GM10248 (cell line): Measurements from ENCODE around the gene EEF1AKMT3.

Experiments
- CTCF ChIA-PET: fragments of 300-600 bp; sonication (Branson Sonifier 250); formaldehyde crosslinking; extraction: SDS; loops from one replicate; lab custom pipeline; 2021; ENCODE audit warnings: antibody characterized with exemption; lab: Yijun Ruan, JAX
- POLR2A ChIA-PET: fragments of 350-650 bp; sonication (Branson Sonifier 250); formaldehyde crosslinking; extraction: SDS; loops from one replicate; lab custom pipeline; 2020; ENCODE audit warnings: antibody characterized with exemption; lab: Yijun Ruan, JAX
- DNase-seq: peaks from one replicate; pipeline ENCODE4 v3.0.0; 2012; ENCODE audit errors: extremely low spot score
- TF ChIP-seq, protein P1 (sequence below): IDR thresholded peaks from 2 replicates; pipeline ENCODE4 v1.5.1; 2012; ENCODE audit warnings: mild to moderate bottlenecking, low read depth; ENCODE audit errors: extremely low read depth, missing control alignments, control extremely low read depth

EEF1AKMT3 gene

DNA sequence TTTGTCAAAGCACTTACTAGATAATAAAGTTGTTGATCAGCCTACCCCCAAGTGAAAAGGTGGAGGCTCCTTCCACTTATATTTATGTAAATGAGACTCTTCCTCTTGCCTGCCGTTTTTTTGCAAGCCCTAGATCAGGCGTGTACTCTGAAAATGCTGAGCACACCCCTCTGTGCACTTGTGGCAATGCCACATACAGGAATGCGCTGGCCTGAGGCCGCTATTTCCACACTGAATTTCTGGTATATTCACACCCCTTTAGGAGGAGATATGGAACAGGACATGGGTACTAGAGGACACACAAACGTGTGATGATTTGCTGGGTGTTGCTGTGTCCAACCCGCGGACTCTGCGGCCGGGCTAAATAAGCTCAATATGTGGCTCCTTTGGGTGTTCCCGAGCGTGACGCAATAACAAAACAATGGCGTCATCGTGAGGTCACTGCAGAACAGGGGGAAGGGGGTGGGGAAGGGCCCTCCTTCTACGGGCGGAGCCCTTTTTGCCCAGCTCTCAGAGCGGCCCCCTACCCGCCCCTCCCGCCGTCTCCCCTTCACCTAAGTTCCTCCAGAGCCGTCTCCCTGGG is 28.1 kb upstream of the EEF1AKMT3 start:
- ChIA-PET CTCF (interaction anchor here (1.1 to 3.2 kb wide), 6 partner anchors 9 to 160 kb away, joined by 3 to 14 read pairs (median 6); partner anchors contain the start of gene B4GALNT1), POLR2A (interaction anchor here (0.6 to 1.2 kb wide), 4 partner anchors 26 to 516 kb away, joined by 3 to 5 read pairs (median 4); partner anchors contain the start of genes EEF1AKMT3 and METTL1)
- DNase-seq: peak; percentile 73
- TF ChIP-seq, protein P1, sequence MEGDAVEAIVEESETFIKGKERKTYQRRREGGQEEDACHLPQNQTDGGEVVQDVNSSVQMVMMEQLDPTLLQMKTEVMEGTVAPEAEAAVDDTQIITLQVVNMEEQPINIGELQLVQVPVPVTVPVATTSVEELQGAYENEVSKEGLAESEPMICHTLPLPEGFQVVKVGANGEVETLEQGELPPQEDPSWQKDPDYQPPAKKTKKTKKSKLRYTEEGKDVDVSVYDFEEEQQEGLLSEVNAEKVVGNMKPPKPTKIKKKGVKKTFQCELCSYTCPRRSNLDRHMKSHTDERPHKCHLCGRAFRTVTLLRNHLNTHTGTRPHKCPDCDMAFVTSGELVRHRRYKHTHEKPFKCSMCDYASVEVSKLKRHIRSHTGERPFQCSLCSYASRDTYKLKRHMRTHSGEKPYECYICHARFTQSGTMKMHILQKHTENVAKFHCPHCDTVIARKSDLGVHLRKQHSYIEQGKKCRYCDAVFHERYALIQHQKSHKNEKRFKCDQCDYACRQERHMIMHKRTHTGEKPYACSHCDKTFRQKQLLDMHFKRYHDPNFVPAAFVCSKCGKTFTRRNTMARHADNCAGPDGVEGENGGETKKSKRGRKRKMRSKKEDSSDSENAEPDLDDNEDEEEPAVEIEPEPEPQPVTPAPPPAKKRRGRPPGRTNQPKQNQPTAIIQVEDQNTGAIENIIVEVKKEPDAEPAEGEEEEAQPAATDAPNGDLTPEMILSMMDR: no peak

DNA sequence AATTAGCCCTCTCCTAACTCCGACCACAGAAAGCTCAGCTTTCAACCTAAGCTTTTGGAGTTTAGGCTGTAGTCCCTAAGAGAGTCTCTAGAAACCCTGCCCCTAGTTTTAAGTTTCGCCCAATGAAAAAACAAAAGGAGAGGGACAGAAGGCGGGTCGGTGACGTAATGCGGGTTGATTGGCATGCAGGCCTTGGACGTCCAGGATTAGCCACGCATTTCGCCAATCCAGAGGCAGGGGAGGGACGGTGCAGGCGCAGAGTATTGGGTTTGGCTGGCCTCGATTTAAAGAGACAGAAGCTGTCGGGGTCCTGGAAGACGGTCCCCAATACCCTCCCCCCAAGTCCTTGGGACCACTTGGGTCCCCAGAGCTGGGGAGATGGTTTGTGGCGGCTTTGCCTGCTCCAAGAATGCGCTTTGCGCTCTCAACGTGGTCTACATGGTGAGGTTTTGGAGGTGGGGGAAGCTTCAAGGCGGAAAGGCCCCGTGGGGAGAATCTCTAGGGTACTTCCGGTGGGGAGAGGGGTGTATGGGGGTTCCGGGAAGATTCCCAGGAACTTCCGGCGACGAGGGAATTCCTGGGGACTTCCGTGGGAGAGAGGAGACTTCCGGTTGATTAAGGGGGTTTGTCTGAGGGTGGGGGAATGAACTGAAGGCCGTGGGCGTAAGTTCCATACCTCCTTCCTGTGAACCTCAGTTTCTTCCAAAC is 27.5 kb upstream of the EEF1AKMT3 start, which contains the start of gene TSPAN31:
Gene TSPAN31 (plus strand): TSS at position 263 of the 708 bp plus-strand sequence. CDS start 116 bp downstream, at position 379.
- TF ChIP-seq, protein P1: no peak
- ChIA-PET POLR2A (interaction anchor here (0.6 to 1.2 kb wide), 5 partner anchors 25 to 517 kb away, joined by 3 to 5 read pairs (median 3); partner anchors contain the start of genes EEF1AKMT3 and METTL1), CTCF (interaction anchor here (1.1 to 3.2 kb wide), 6 partner anchors 9 to 161 kb away, joined by 3 to 14 read pairs (median 6); partner anchors contain the start of gene B4GALNT1)
- peak; percentile 92 for DNase-seq

DNA sequence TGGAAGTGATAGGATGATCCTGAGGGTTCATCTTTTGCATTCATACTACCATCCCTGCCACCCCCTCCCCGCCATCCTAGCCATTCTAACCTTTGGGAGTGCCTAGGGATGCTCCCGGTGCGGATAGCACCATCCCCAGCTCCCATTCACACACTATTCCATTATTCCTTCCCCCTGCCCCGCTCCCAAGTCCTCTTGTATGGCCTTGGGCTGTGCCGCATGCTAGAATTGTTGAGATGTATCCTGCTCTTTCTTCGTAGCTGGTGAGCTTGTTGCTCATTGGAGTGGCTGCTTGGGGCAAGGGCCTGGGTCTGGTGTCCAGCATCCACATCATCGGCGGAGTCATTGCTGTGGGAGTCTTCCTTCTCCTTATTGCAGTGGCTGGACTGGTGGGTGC is 26.9 kb upstream of the EEF1AKMT3 start:
- ChIA-PET POLR2A (interaction anchor here (0.6 to 1.2 kb wide), 2 partner anchors 27 to 226 kb away, joined by 3 to 4 read pairs; partner anchors contain the start of genes EEF1AKMT3 and METTL1), CTCF (interaction anchor here (1.3 to 3.2 kb wide), 4 partner anchors 9 to 162 kb away, joined by 3 to 14 read pairs (median 8); no protein-coding TSS in a partner anchor)
- TF ChIP-seq, protein P1: no peak
- no peak for DNase-seq

DNA sequence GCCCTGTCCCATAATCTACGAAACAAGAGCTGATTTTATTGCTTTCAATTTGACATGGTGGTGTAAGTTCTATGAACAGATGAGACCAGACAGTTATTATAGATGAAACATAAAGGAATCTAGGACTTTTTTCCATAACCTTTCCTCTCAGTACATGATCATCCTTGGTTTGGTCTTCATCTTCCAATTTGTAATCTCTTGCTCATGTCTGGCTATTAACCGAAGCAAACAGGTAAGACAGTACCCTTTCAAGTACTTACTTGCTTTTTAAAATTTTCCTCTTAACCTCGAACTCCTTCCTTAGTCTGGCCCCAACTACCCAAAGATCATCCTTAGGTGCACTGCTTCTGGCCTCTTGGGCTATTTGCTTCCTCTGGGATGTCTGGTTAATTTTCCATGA is 26.4 kb upstream of the EEF1AKMT3 start:
- CTCF ChIA-PET: interaction anchor here (2.2 to 3.2 kb wide), 2 partner anchors 10 to 13 kb away, joined by 8 to 14 read pairs; no protein-coding TSS in a partner anchor
- POLR2A ChIA-PET: no interaction called here
- TF ChIP-seq, protein P1: no peak
- DNase-seq: no peak

DNA sequence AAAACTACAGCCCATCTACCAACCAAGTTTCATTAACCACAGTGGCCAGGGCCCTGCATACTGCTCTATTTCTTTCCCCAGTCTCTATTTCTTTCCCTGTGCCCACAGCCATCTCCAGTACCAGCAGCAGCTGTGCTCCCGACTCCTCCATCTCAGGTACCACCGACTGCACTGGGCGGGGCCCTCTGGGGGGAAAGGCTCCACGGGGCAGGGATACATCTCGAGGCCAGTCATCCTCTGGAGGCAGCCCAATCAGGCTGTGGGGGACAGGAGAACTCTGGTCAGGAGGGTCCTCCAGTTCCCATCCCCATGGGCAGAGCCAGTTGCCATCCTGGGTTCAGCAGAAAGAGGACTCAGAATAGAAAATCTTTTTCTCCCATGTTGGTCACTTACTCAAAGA is 23.4 kb upstream of the EEF1AKMT3 start:
- ChIA-PET POLR2A (interaction anchor here (1.0 kb wide), 1 partner anchor 192 kb away, joined by 4 read pairs; the partner anchor contains the start of gene ATP23), CTCF (interaction anchor here (2.4 kb wide), 1 partner anchor 7 kb away, joined by 10 read pairs; no protein-coding TSS in a partner anchor)
- TF ChIP-seq, protein P1: no peak
- no peak for DNase-seq
